ENCODE data around the gene UBQLN4. TPM values are rescaled to one million over a fixed set of nuclear protein-coding genes. Genes with fewer than 3 reads are reported as not detected.

The UBQLN4 gene
- total and polyA plus RNA-seq, 2 of the 4 experiments (the other 2 are of a cell fraction), result 8.8 to 21.6 TPM

GRCh38 chr1:156095906-156096508 lies 42.4 kb upstream of the UBQLN4 start:
- Histone ChIP-seq H3K4me1 (ENCODE audit: control insufficient read depth, insufficient read depth, low read length) (peaks cover 9% of the 10 kb centered on the region), H3K36me3 (ENCODE audit: control insufficient read depth, insufficient read depth, low read length) (peaks cover 6% of the 10 kb centered on the region; the same call in 1 of the 2 replicates), H2BK5ac (ENCODE audit: low read depth, low read length, poor library complexity, severe bottlenecking) (no peak overlapping the region), H3K9ac (ENCODE audit: low read depth, low read length) (no peak overlapping the region), H4K20me1 (ENCODE audit: insufficient read depth, low read length) (0 out of 2 replicates have a peak, but pooled peaks cover 2% of the 10 kb centered on the region), H3K4me2 (ENCODE audit: low read depth, low read length) (no peak overlapping the region), H3K79me1 (ENCODE audit: low read depth in 1 of 2, low read length in 2 of 2) (peaks cover 11 to 51% of the 10 kb centered on the region in 2 experiments), H3K4ac (ENCODE audit: low read depth, low read length) (peak overlapping the region; percentile 80), H2AFZ (replicated peaks; ENCODE audit: low read length, poor library complexity) (no peak overlapping the region), H3K9me3 (ENCODE audit: control insufficient read depth, insufficient read depth, low read length) (no peaks in the 10 kb centered on the region), H4K91ac (ENCODE audit: insufficient read depth, low read depth, low read length) (peak overlapping the region; percentile 88; the same call in 1 of the 2 replicates), H2AK9ac (replicated peaks; ENCODE audit: low read depth, low read length, poor library complexity) (peak overlapping the region; percentile 98), H4K8ac (ENCODE audit: low read depth in 2 of 2, low read length in 2 of 2) (peak overlapping the region; percentile 39 to 93; a peak in 1 of 4 replicates), H3K4me3 (ENCODE audit: insufficient read depth, low read depth, low read length) (no peak overlapping the region), H2AK5ac (ENCODE audit: low read depth, low read length) (peak overlapping the region; percentile 81), H3K56ac (ENCODE audit: extremely low read depth, insufficient read depth, low read length) (no peak overlapping the region), H3K27ac (ENCODE audit: insufficient read depth, low read length) (no peak overlapping the region), H2BK120ac (ENCODE audit: low read depth, low read length) (peak overlapping the region; percentile 79; the same call in 1 of the 2 replicates), H3K23ac (ENCODE audit: low read depth, low read length) (no peak overlapping the region), H3K18ac (ENCODE audit: low read depth, low read length) (no peak overlapping the region), H2BK15ac (ENCODE audit: low read depth, low read length) (peak overlapping the region; percentile 24; the same call in 2 of the 3 replicates), H3K27me3 (ENCODE audit: control insufficient read depth, insufficient read depth, low read length) (no peaks in the 10 kb centered on the region), H2BK20ac (ENCODE audit: low read depth, low read length) (peak overlapping the region; percentile 76), H4K5ac (ENCODE audit: low read depth, low read length) (no peak overlapping the region; the same call in 1 of the 2 replicates), H3K14ac (replicated peaks; ENCODE audit: low read depth, low read length) (no peak overlapping the region; the same call in 1 of the 2 replicates), H3K9me1 (ENCODE audit: insufficient read depth, low read length) (peaks cover 10% of the 10 kb centered on the region)
- WGBS, 2 experiments (ENCODE audit: extremely low coverage in 2 of 2, insufficient read length in 1 of 2), result no CpG with 5 or more reads among the region's 3 CpGs
- DNase-seq (no peak), ATAC-seq (ENCODE audit: low read depth) (peak; percentile 12)
- peak; percentile 91 for TF ChIP-seq CEBPB (IDR thresholded peaks at IDR 0.05; ENCODE audit: low read depth, low read length)
- TF ChIP-seq NFE2L2 (IDR thresholded peaks at IDR 0.05; ENCODE audit: low read depth, low read length), result no peak
- ChIA-PET CTCF (interaction anchor here (0.5 to 5.6 kb wide), 10 partner anchors 17 to 145 kb away, joined by 3 to 64 read pairs (median 4); partner anchors contain the start of gene LMNA), POLR2A (ENCODE audit: unreplicated experiment) (no interaction called here)
- no TSS peak for BruUV-seq (replicated peaks)
- dilution Hi-C loops (cut with HindIII; ENCODE audit: low sequenced_read_pairs, unreplicated experiment), result no loop called here
- in situ Hi-C loops (cut with MboI; ENCODE audit: low sequenced_read_pairs), result loop anchor here (5.0 kb wide), 2 partner anchors 36 to 221 kb away; no protein-coding TSS in a partner anchor
- intact Hi-C loops (cut with micrococcal nuclease), result loop anchor here (1.0 to 10.0 kb wide), 4 partner anchors 34 to 219 kb away; no protein-coding TSS in a partner anchor
